ENCODE data around the gene MAPK7.

MAPK7 gene

DNA sequence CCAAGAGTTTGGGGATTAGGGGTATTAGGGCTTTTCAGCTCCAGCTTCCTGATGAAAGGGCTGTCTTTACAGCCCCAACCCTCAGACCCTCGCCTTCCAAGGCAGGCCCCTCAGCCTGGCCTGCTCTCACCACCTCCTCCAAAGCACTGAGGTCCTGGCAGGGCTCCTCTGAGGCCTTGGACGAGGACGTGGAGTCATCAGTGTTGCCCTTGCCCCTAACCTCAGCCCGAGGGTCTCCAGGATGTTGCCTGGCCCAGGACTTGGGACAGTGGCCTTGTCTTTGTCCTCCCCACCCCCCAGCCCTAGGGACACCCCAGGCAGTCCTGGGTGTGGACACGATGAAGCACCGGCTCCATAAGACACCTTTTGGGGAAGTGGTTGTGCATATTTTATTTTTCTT, 44.0 kb upstream of the MAPK7 start:
- Histone ChIP-seq H3K36me3 (ENCODE audit: control insufficient read depth, insufficient read depth, low read length) (no peaks in the 10 kb centered on the region), H3K27me3 (replicated peaks; ENCODE audit: control insufficient read depth, insufficient read depth, low read length, poor library complexity, severe bottlenecking) (no peaks in the 10 kb centered on the region), H3K27ac (ENCODE audit: insufficient read depth, low read length, poor library complexity, severe bottlenecking) (no peak overlapping the region), H3K4me3 (ENCODE audit: insufficient read depth, low read depth, low read length, poor library complexity, severe bottlenecking) (no peak overlapping the region), H3K4me1 (ENCODE audit: control insufficient read depth, insufficient read depth, low read length, poor library complexity, severe bottlenecking) (no peaks in the 10 kb centered on the region), H3K9me3 (ENCODE audit: control insufficient read depth, low read length) (no peaks in the 10 kb centered on the region)
- no peak for DNase-seq

DNA sequence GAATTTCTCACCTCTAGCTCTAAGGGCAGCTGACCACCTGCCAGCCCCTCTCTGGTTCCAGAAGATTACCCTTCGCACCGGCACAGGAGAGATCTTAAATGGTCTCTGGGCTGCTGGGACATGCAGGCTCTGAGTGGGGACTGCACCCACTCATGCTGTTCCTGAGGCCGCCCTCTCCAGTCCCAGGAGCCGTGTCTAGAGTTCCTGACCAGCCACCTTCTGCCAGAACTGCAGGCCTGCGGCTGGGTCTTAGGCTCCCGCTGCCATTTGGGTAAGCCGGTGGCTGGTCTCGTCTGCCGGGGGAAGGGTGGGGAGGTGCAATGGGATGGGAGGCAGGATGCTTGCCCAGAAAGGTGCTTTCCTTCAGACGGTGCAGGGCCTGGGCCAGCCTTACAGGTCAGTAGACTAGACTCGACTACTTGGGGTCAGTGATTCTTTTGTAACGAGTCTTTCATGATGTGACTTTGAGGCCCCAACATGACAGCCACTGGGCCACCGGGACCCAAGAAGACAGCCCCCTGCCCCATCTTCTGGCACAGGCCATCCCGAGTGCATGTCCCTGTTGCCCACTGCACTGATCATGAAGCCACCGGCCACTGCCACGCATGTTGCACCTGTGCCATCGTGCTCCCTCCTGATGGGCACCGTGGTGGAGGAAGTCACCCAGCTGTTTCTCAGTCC, 42.2 kb upstream of the MAPK7 start:
- no peaks in the 10 kb centered on the region for H3K9me3 ChIP-seq (ENCODE audit: control insufficient read depth, low read length)

DNA sequence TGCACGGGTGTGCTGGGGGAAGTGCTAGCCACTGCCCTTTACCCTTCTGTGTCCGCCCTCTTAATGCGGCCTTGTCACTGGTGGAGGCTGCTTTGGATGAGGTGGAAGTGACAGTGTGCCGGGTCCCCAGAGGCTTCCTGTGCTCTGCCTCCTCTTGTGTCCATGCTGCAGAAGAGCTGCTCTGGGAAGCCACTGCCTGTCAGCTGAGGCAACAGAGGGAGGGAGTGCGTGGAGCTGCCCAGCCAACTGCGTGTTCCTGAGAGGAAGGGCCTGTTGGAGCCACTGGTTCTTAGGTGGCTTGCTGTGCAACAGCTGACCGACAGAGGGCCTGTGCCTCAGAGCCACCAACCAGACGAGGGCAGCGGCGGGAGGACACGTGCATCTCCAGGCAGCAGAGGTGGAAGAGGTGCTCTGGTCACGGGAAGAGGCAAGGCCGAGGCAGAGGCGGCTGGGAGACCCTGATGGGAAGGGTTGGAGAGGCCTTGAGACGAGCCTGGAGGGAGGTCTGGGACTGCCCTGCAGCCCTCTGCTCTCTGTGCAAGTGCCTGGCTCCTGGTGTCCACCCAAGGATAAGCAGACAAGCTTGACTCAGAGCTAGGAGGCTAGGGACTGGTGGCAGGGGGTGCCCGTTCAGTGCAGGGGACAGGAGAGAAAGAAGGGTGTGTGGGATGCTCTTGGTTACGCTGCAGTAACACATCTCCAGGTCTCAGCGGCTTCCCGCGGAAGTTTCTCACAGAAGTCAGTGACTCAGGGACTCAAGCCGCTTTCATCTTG, 41.2 kb upstream of the MAPK7 start:
- no peaks in the 10 kb centered on the region for H3K9me3 ChIP-seq (ENCODE audit: control insufficient read depth, low read length)
- no peak overlapping the region for H3K4me3 ChIP-seq (ENCODE audit: insufficient read depth, low read depth, low read length, poor library complexity, severe bottlenecking)
- H3K4me1 ChIP-seq (ENCODE audit: control insufficient read depth, insufficient read depth, low read length, poor library complexity, severe bottlenecking): no peaks in the 10 kb centered on the region
- H3K27ac ChIP-seq (ENCODE audit: insufficient read depth, low read length, poor library complexity, severe bottlenecking): no peak overlapping the region
- H3K27me3 ChIP-seq (replicated peaks; ENCODE audit: control insufficient read depth, insufficient read depth, low read length, poor library complexity, severe bottlenecking): no peaks in the 10 kb centered on the region
- H3K36me3 ChIP-seq (ENCODE audit: control insufficient read depth, insufficient read depth, low read length): no peaks in the 10 kb centered on the region
- DNase-seq: no peak

More for the DNA sequence above, 42.2 kb upstream of the MAPK7 start:
- Histone ChIP-seq H3K4me3 (ENCODE audit: insufficient read depth, low read depth, low read length, poor library complexity, severe bottlenecking) (no peak overlapping the region), H3K27ac (ENCODE audit: insufficient read depth, low read length, poor library complexity, severe bottlenecking) (no peak overlapping the region), H3K27me3 (replicated peaks; ENCODE audit: control insufficient read depth, insufficient read depth, low read length, poor library complexity, severe bottlenecking) (no peaks in the 10 kb centered on the region), H3K4me1 (ENCODE audit: control insufficient read depth, insufficient read depth, low read length, poor library complexity, severe bottlenecking) (no peaks in the 10 kb centered on the region), H3K36me3 (ENCODE audit: control insufficient read depth, insufficient read depth, low read length) (no peaks in the 10 kb centered on the region)
- no peak for DNase-seq

DNA sequence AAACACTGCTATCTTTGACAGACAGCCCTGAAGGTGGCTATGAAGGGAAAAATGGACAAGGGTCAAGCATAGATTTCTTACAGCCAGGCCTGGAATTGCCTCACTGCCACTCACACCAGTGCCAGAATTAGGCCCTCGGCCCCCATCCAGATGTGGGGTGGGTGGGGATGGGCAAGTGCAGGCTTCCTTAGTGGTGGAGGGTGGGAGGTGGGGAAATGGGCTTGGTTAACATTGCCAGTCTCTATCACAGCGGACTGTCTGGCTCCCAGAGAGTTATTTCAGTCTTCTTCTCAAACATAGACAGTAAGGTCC, 40.6 kb upstream of the MAPK7 start:
- DNase-seq: no peak
- no peak overlapping the region for H3K4me3 ChIP-seq (ENCODE audit: insufficient read depth, low read depth, low read length, poor library complexity, severe bottlenecking)
- no peaks in the 10 kb centered on the region for H3K27me3 ChIP-seq (replicated peaks; ENCODE audit: control insufficient read depth, insufficient read depth, low read length, poor library complexity, severe bottlenecking)
- no peaks in the 10 kb centered on the region for H3K9me3 ChIP-seq (ENCODE audit: control insufficient read depth, low read length)
- H3K27ac ChIP-seq (ENCODE audit: insufficient read depth, low read length, poor library complexity, severe bottlenecking): no peak overlapping the region
- H3K4me1 ChIP-seq (ENCODE audit: control insufficient read depth, insufficient read depth, low read length, poor library complexity, severe bottlenecking): no peaks in the 10 kb centered on the region
- H3K36me3 ChIP-seq (ENCODE audit: control insufficient read depth, insufficient read depth, low read length): no peaks in the 10 kb centered on the region

DNA sequence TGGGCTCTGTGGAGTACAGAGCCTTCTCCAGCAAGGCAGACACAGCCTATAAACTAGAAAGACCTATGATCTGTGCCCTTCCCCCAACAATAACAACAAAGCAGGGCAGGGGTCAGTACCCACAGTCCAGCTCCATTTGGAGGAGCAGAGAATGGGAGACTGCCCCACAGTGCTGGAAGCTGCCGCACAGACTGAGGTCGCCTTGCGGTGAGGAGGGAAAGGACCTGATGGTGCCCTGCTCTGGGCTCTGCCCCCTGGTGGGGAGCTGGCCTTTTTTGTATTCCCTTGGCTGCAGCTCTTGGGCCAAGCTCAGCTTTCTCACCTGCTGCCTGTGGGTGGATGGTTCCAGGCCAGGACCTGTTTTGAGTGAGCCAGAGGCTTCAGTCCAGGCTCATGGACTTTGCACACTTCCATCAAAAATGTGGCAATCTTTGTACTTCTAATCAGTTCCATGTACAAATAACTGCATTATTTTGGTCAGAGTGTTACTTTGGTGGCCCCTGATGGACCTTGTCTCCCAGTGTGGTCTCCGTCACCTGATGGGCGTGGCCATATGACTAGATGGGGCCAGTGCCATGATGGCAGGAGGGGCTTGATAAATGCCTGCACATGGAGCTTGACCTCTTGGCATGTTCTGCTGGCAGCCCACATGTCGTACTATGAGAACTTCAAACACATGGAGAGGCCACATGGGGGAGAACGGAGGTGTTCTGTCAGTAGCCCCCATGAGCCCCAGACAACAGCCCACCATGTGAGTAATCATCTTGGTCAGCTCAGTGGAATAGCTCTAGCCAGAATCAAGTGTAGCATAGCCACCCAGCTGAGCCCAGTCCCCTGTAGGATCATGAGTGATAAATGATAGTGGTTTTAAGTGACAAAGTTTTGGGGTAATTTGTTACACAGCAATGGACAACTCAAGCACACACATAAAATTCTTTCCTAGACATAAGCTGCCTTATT, 40.0 kb upstream of the MAPK7 start:
- H3K27ac ChIP-seq (ENCODE audit: insufficient read depth, low read length, poor library complexity, severe bottlenecking): no peak overlapping the region
- no peaks in the 10 kb centered on the region for H3K4me1 ChIP-seq (ENCODE audit: control insufficient read depth, insufficient read depth, low read length, poor library complexity, severe bottlenecking)
- no peaks in the 10 kb centered on the region for H3K27me3 ChIP-seq (replicated peaks; ENCODE audit: control insufficient read depth, insufficient read depth, low read length, poor library complexity, severe bottlenecking)
- DNase-seq: peak; percentile 20 to 47 (median 37)
- no peaks in the 10 kb centered on the region for H3K9me3 ChIP-seq (ENCODE audit: control insufficient read depth, low read length)
- no peaks in the 10 kb centered on the region for H3K36me3 ChIP-seq (ENCODE audit: control insufficient read depth, insufficient read depth, low read length)
- H3K4me3 ChIP-seq (ENCODE audit: insufficient read depth, low read depth, low read length, poor library complexity, severe bottlenecking): no peak overlapping the region

DNA sequence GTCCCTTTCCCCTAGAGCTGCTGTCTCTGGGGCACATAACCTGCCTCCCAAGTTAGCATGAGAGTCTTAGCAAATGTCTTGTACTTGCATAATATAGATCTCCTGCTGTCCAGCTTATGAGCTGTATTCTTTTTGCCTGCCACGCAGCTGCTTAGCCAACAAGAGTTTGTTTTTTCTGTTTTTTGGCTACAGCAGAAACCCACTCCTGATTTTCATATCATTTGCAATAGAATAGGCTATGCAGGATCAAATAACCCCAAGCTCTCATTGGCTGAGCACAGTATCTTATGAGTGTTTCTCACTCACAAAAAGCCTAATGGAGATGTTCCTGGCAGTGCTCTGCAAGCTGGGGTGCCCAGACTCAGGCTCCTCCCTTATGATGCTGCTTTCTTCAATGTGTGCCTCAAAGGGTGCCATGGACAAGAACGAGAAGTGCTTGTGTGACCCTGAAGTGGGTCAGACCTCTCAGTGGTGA, 38.9 kb upstream of the MAPK7 start:
- Histone ChIP-seq H3K27ac (ENCODE audit: insufficient read depth, low read length, poor library complexity, severe bottlenecking) (no peak overlapping the region), H3K9me3 (ENCODE audit: control insufficient read depth, low read length) (no peaks in the 10 kb centered on the region), H3K4me1 (ENCODE audit: control insufficient read depth, insufficient read depth, low read length, poor library complexity, severe bottlenecking) (no peaks in the 10 kb centered on the region), H3K4me3 (ENCODE audit: insufficient read depth, low read depth, low read length, poor library complexity, severe bottlenecking) (no peak overlapping the region), H3K27me3 (replicated peaks; ENCODE audit: control insufficient read depth, insufficient read depth, low read length, poor library complexity, severe bottlenecking) (no peaks in the 10 kb centered on the region), H3K36me3 (ENCODE audit: control insufficient read depth, insufficient read depth, low read length) (no peaks in the 10 kb centered on the region)
- DNase-seq: no peak

DNA sequence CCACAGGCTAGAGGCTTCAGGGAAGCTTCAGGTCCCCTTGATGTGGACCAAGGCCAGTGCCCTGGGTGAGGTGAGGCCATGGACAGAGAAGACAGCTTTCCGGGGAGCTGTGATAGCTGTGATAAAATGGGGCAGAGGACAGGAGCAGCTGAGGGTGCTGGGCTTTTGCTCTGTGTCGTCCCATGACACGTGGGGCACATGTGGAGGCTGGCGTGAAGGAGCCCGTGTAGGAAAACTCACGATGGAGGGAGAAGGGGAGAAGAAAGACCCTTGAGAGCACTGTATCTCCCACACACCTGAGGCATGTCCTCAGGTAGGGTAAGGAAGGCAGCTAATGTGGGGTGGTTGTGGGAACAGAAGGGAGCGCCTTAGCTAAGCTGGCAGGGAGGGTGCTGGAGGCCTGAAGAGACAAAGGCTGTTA, 37.1 kb upstream of the MAPK7 start:
- Histone ChIP-seq H3K4me3 (ENCODE audit: insufficient read depth, low read depth, low read length, poor library complexity, severe bottlenecking) (no peak overlapping the region), H3K27ac (ENCODE audit: insufficient read depth, low read length, poor library complexity, severe bottlenecking) (no peak overlapping the region), H3K27me3 (replicated peaks; ENCODE audit: control insufficient read depth, insufficient read depth, low read length, poor library complexity, severe bottlenecking) (no peaks in the 10 kb centered on the region), H3K4me1 (ENCODE audit: control insufficient read depth, insufficient read depth, low read length, poor library complexity, severe bottlenecking) (no peaks in the 10 kb centered on the region), H3K36me3 (ENCODE audit: control insufficient read depth, insufficient read depth, low read length) (no peaks in the 10 kb centered on the region), H3K9me3 (ENCODE audit: control insufficient read depth, low read length) (no peaks in the 10 kb centered on the region)
- no peak for DNase-seq

DNA sequence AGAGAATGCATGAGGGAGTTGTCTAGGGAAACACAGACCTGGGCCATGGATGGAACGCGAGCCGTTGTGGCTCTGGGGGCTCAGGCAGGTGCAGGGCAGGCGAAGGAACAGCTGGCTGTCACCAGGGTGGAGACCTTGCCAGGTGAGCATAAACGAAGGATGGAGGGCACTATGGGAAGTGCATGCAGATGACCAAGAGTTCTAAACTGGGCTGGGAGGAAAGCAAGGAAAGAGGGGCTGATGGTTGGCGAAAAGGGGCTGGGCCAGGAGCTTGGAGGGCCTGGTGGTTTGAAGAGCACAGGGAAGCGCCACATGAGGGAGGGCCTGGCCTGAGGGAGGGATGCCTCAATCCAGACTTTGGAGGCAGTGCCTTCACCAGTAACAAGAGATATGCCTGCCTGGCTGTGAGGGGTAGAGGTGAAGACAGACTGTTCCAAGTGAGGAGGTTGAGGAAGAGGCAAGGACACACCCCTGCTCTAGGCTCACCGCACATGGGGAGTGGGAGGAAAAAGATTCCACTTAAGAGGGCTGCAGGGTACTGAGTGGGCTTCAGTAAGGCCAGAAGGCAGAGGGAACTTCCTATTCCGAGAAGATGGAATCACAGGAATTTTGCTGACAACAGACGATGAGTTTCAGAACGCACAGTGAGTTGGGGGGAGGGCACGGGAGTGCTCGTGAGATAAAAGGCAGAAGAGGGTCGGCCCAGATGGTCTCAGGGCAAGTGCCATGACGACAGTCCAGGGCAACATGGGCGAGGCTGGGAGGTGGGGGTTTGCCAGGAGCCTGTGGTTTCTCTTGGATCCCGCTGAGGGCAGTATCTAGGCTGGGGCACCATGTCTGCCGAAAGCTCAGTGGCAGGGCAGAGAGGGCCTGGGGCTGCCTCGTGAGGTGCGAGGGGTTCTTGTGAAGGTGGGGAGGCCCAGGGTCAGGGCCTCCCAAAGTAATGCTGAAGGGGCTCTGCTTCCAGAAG, 36.4 kb upstream of the MAPK7 start:
- Histone ChIP-seq H3K27me3 (replicated peaks; ENCODE audit: control insufficient read depth, insufficient read depth, low read length, poor library complexity, severe bottlenecking) (no peaks in the 10 kb centered on the region), H3K4me3 (ENCODE audit: insufficient read depth, low read depth, low read length, poor library complexity, severe bottlenecking) (no peak overlapping the region), H3K36me3 (ENCODE audit: control insufficient read depth, insufficient read depth, low read length) (no peaks in the 10 kb centered on the region), H3K4me1 (ENCODE audit: control insufficient read depth, insufficient read depth, low read length, poor library complexity, severe bottlenecking) (no peaks in the 10 kb centered on the region), H3K9me3 (ENCODE audit: control insufficient read depth, low read length) (no peaks in the 10 kb centered on the region), H3K27ac (ENCODE audit: insufficient read depth, low read length, poor library complexity, severe bottlenecking) (no peak overlapping the region)
- DNase-seq: no peak

DNA sequence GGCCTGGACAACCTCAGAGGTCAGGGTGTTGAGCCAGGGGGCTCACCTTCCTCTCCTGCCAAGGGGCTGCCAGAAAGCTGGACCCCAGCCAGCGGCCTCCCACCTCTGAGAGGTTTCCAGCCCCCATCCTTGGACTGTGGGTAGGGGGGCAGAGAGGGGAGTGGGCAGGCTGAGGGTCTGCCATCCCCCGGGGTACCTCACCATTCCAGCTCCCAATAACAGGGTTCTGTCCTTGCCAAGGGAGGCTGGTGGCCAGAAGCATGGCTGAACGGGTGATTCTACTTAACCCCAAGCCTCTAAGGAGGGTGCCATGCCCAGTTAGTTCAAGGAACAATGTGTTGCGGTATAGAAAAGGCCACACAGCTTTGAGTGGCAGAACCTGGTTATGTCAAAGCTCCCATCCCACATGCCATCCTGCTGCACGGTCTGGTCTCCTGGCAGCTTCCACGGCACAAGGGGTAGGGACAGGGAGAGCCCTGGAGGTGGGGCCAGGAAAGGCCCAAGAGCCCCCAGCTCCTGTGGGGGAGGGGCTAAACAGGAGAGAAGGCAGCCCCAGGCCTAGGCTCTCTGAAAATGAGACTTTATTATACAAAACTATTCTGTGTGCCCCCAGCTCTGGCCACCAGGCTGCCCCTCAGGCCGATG, 35.6 kb upstream of the MAPK7 start:
- Histone ChIP-seq H3K27me3 (replicated peaks; ENCODE audit: control insufficient read depth, insufficient read depth, low read length, poor library complexity, severe bottlenecking) (no peaks in the 10 kb centered on the region), H3K27ac (ENCODE audit: insufficient read depth, low read length, poor library complexity, severe bottlenecking) (no peak overlapping the region), H3K4me1 (ENCODE audit: control insufficient read depth, insufficient read depth, low read length, poor library complexity, severe bottlenecking) (no peaks in the 10 kb centered on the region), H3K36me3 (ENCODE audit: control insufficient read depth, insufficient read depth, low read length) (no peaks in the 10 kb centered on the region), H3K4me3 (ENCODE audit: insufficient read depth, low read depth, low read length, poor library complexity, severe bottlenecking) (no peak overlapping the region), H3K9me3 (ENCODE audit: control insufficient read depth, low read length) (no peaks in the 10 kb centered on the region)
- no peak for DNase-seq

Data from effector memory CD4-positive, alpha-beta T cell (primary cell).